Coronary artery (tissue), 2 donors: Measurements from ENCODE around the gene TERF2IP.

Source experiments
- DNase-seq: peaks from one replicate; pipeline ENCODE4 v3.0.0-alpha.2; 2017; ENCODE audit warnings: low spot score
- H3K27ac ChIP-seq, 2 donors: fragments of 200-600 bp; sonication (generic); one replicate each; pipeline ENCODE4 v1.5.1; 2016 to 2019
- H3K4me3 ChIP-seq: fragments of 200-600 bp; sonication (generic); 2 replicates; pipeline ENCODE4 v1.5.1; 2016; ENCODE audit warnings: mild to moderate bottlenecking, moderate library complexity
- TF ChIP-seq, protein P1 (sequence below): fragments of 200-600 bp; sonication (generic); IDR thresholded peaks from one replicate; pipeline ENCODE4 v1.5.1; 2019; ENCODE audit warnings: antibody characterized with exemption

Gene TERF2IP

DNA sequence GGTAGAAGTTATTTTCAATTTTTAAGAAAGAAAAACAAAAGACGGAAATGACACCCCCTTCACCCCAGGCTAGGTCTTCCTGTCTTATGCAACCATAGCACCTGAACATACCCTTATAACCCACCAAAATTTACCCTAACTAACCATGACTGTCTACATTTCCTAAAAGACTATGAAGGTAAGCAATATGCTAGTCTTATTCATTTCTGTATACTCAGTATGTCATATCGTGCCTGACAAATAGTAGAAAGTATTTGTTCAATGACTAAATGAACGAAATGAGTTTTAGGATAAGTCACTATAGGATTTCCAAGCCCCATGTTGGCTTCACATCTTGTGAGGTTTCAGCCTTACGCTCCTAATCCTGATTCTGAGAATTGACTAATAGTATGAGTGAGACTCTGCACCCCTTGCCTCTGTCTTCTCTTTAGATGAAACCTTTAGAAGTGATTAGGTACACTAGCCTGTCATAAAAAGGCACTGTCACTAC is 31.0 kb upstream of the TERF2IP start:
- Histone ChIP-seq H3K27ac (no peak overlapping the region), H3K4me3 (no peak overlapping the region)
- TF ChIP-seq, protein P1, sequence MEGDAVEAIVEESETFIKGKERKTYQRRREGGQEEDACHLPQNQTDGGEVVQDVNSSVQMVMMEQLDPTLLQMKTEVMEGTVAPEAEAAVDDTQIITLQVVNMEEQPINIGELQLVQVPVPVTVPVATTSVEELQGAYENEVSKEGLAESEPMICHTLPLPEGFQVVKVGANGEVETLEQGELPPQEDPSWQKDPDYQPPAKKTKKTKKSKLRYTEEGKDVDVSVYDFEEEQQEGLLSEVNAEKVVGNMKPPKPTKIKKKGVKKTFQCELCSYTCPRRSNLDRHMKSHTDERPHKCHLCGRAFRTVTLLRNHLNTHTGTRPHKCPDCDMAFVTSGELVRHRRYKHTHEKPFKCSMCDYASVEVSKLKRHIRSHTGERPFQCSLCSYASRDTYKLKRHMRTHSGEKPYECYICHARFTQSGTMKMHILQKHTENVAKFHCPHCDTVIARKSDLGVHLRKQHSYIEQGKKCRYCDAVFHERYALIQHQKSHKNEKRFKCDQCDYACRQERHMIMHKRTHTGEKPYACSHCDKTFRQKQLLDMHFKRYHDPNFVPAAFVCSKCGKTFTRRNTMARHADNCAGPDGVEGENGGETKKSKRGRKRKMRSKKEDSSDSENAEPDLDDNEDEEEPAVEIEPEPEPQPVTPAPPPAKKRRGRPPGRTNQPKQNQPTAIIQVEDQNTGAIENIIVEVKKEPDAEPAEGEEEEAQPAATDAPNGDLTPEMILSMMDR = no peak
- no peak for DNase-seq

DNA sequence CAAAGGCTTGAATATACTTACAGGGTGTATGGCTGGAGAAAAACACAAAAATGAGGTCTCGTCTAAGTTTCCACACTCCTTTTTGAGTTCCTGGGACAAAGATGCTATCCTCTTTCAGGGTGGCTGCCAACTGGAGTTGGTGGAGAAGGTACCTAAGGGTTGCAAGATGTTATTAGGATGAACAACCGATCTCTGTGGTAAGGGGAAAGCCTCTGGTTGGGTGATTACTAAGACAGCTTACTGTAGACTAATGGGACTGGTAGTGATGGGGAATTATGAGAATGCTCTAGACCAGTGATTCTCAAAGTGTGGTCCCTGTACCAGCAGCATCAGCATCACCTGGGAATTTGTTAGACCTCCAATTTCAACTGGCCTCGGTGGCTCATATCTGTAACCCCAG is 30.5 kb upstream of the TERF2IP start:
- no peak overlapping the region for H3K4me3 ChIP-seq
- no peak overlapping the region for H3K27ac ChIP-seq
- no peak for DNase-seq
- TF ChIP-seq, protein P1 = no peak

GRCh38 chr16:75618780-75619179 is 28.8 kb upstream of the TERF2IP start:
- Histone ChIP-seq H3K27ac (no peak overlapping the region), H3K4me3 (no peak overlapping the region)
- DNase-seq = no peak
- TF ChIP-seq, protein P1 = no peak

GRCh38 chr16:75620326-75621169 is 27.0 kb upstream of the TERF2IP start:
- H3K27ac ChIP-seq = no peak overlapping the region
- DNase-seq = no peak
- TF ChIP-seq, protein P1 = no peak
- H3K4me3 ChIP-seq = no peak overlapping the region

- H3K27ac ChIP-seq = no peak overlapping the region
- H3K4me3 ChIP-seq = no peak overlapping the region
- TF ChIP-seq, protein P1 = peak; percentile 17
- no peak for DNase-seq
Measured at GRCh38 chr16:75621170-75621477, 26.4 kb upstream of the TERF2IP start.

DNA sequence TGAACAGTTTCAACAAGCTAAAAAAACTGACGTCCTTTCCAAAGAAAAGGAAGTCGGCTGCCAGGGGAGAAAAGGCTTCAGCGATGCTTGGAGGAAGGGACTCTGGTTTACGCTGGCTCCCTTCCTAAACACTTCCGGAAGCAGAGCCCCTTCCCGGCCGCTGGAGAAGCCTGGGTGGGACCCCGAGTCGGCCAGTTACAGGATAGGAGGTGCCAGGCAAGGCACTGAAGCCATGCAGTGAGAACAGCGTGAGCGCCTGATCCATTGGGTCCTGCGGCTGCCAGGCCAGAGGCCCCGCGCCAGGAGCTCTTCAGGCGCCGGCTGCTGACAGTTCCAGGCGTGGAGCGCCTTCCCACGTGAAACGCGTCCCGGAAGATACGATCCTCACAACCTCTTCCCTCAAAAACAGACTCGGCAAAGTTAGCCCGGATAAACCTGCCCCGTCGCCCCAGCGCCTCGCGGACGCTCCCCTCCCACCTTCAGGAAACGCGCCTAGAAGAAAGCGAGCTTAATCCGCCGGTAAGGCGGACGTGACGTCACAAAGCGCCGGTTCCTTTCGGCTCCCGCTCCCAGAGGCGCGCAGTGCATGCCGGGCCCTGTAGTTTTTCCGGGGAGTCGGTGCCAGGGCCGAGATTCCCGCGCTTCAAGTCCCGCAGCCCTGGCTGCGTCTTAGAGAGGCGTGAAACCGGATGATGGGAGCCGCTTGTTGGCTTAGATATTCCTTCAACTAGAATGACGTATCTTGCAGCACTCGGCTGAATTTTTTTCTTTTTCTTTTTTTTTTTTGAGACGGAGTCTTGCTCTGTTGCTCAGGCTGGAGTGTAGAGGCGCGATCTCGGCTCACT is 24.6 kb upstream of the TERF2IP start, which contains the start of gene ADAT1:
Gene ADAT1 (minus strand): TSS at position 521 of the 845 bp plus-strand sequence. CDS start 2,482 bp downstream, outside the sequence.
- peak within 1 kb of the TSS; percentile 83 to 95 for H3K27ac ChIP-seq

More for the DNA sequence above, 24.6 kb upstream of the TERF2IP start, which contains the start of gene ADAT1:
- peak; percentile 99 for DNase-seq
- TF ChIP-seq, protein P1 = no peak
- H3K4me3 ChIP-seq = peak within 1 kb of the TSS; percentile 87
